Measurements from ENCODE around the gene KLHL20.

DNA sequence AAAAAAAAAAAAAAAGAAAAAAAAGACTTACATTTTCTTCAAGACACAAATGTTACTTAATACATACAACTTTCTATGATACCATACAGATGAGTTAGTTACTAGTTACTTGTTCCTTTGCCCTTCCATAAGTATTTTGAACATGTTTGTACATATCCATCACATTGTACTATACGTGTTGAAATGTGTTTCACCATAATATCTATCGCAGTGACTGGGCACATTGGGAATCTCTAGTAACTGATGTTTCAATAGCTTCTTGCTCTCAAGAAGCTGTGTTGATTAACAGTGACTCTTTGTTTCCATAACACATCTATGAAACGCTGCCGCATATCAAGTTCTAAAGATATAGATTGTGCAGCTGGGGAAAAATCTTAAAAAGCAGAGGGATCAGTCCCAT, 42.9 kb downstream of the KLHL20 start:
- TF ChIP-seq, protein P1, sequence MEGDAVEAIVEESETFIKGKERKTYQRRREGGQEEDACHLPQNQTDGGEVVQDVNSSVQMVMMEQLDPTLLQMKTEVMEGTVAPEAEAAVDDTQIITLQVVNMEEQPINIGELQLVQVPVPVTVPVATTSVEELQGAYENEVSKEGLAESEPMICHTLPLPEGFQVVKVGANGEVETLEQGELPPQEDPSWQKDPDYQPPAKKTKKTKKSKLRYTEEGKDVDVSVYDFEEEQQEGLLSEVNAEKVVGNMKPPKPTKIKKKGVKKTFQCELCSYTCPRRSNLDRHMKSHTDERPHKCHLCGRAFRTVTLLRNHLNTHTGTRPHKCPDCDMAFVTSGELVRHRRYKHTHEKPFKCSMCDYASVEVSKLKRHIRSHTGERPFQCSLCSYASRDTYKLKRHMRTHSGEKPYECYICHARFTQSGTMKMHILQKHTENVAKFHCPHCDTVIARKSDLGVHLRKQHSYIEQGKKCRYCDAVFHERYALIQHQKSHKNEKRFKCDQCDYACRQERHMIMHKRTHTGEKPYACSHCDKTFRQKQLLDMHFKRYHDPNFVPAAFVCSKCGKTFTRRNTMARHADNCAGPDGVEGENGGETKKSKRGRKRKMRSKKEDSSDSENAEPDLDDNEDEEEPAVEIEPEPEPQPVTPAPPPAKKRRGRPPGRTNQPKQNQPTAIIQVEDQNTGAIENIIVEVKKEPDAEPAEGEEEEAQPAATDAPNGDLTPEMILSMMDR (IDR thresholded peaks at IDR 0.05): no peak
- TF ChIP-seq RFX5 (IDR thresholded peaks at IDR 0.05) (no peak), SREBF2 (IDR thresholded peaks at IDR 0.05) (no peak), POLR2A (IDR thresholded peaks at IDR 0.05; ENCODE audit: low read length) (no peak), EP300 (IDR thresholded peaks at IDR 0.05) (no peak), MAZ (IDR thresholded peaks at IDR 0.05; ENCODE audit: borderline replicate concordance, low read depth, low read length) (no peak), NFE2L2 (conservative IDR thresholded peaks at IDR 0.05; ENCODE audit: low read length) (no peak), RNF2 (IDR thresholded peaks at IDR 0.05; ENCODE audit: borderline replicate concordance, low read depth) (no peak)
- TF ChIP-seq, protein P2, sequence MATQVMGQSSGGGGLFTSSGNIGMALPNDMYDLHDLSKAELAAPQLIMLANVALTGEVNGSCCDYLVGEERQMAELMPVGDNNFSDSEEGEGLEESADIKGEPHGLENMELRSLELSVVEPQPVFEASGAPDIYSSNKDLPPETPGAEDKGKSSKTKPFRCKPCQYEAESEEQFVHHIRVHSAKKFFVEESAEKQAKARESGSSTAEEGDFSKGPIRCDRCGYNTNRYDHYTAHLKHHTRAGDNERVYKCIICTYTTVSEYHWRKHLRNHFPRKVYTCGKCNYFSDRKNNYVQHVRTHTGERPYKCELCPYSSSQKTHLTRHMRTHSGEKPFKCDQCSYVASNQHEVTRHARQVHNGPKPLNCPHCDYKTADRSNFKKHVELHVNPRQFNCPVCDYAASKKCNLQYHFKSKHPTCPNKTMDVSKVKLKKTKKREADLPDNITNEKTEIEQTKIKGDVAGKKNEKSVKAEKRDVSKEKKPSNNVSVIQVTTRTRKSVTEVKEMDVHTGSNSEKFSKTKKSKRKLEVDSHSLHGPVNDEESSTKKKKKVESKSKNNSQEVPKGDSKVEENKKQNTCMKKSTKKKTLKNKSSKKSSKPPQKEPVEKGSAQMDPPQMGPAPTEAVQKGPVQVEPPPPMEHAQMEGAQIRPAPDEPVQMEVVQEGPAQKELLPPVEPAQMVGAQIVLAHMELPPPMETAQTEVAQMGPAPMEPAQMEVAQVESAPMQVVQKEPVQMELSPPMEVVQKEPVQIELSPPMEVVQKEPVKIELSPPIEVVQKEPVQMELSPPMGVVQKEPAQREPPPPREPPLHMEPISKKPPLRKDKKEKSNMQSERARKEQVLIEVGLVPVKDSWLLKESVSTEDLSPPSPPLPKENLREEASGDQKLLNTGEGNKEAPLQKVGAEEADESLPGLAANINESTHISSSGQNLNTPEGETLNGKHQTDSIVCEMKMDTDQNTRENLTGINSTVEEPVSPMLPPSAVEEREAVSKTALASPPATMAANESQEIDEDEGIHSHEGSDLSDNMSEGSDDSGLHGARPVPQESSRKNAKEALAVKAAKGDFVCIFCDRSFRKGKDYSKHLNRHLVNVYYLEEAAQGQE (IDR thresholded peaks at IDR 0.05): no peak

All from A549 (cell line).